GM10266 (cell line): Measurements from ENCODE around the gene ZNF688.

Source experiments
- DNase-seq: peaks from one replicate; pipeline ENCODE4 v3.0.0; 2012; ENCODE audit errors: extremely low spot score
- TF ChIP-seq, protein P1 (sequence below): IDR thresholded peaks from 2 replicates; pipeline ENCODE4 v1.5.1; 2012; ENCODE audit warnings: mild to moderate bottlenecking, low read depth; ENCODE audit not compliant: control insufficient read depth, insufficient read depth; ENCODE audit errors: missing control alignments

The ZNF688 gene

DNA sequence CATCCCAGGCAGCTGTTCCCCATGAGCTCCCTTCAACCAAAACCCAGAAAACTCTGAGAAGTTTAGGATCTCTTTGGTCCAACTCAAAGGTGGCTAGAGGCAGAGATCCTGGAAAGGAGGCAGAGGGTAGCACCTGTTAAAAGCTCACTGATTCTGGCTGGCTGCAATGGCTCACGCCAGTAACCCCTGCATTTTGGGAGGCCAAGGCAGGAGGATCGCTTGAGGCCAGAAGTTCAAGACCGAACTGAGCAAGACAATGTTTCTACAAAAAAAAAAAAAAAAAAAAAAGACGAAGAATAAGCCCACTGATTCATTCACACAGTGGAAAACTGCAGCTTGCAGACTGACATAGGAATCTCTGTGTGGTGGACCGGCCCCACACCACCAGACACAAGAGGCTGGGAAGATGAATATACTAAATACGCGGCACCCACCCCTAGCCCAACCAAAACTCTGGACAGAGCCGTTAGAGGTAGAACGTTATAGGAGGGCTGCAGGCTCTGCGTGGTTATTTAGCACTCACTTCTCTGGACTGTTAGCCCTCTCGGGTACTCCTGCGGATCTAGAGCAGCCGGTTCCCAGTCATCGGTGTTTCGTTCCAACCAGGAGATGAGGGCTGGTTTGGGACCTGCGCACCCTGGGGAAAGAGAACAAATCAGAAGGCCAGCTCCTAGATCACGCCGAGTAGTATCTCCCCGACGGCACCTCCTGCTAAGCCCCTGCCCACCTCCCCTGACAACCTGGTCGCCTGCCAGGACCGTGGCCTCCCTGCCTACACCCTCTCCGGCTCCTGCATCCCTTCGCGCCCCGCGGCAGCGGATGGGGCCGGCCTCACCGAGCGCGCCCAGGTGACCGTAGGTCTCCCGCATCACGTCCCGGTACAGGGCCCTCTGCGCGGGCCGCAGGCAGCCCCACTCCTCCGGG lies 37.8 kb upstream of the ZNF688 start:
- DNase-seq = peak; percentile 67
- TF ChIP-seq, protein P1, sequence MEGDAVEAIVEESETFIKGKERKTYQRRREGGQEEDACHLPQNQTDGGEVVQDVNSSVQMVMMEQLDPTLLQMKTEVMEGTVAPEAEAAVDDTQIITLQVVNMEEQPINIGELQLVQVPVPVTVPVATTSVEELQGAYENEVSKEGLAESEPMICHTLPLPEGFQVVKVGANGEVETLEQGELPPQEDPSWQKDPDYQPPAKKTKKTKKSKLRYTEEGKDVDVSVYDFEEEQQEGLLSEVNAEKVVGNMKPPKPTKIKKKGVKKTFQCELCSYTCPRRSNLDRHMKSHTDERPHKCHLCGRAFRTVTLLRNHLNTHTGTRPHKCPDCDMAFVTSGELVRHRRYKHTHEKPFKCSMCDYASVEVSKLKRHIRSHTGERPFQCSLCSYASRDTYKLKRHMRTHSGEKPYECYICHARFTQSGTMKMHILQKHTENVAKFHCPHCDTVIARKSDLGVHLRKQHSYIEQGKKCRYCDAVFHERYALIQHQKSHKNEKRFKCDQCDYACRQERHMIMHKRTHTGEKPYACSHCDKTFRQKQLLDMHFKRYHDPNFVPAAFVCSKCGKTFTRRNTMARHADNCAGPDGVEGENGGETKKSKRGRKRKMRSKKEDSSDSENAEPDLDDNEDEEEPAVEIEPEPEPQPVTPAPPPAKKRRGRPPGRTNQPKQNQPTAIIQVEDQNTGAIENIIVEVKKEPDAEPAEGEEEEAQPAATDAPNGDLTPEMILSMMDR = no peak

DNA sequence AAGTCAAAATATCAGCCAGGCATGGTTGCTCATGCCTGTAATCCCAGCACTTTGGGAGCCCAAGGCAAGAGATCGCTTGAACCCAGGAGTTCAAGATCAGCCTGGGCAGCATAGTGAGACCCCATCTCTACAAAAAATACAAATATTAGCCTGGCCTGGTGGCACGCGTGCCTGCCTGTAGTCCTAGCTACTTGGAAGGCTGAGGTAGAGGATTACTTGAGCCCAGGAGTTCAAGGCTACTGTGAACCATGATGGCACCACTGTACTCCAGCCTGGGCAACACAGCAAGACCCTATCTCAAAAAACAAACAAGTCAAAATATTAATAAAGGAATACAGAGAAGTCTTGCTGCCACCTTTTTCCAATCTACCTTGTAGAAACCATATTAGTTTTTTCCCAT lies 34.5 kb upstream of the ZNF688 start:
- no peak for DNase-seq
- TF ChIP-seq, protein P1 = no peak

DNA sequence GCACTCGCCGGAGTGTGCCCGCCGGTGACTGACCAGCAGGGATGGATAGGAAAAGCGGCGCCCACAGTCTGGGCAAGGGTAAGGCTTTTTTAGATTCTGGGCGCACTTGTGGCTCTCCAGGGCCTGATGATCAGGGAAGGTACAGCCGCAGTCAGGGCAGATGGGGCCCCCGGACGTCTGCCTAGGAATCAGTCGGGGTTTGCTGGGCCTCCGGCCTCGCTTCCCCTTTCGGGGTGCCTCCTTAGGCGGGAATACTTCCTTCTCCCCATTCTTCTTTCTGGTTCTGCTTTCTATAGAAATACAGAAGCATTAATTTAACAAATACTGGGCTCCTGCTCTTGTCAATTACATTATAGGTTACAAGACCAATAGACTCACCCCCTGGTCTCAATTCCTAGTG lies 33.6 kb upstream of the ZNF688 start:
- TF ChIP-seq, protein P1 = no peak
- no peak for DNase-seq

DNA sequence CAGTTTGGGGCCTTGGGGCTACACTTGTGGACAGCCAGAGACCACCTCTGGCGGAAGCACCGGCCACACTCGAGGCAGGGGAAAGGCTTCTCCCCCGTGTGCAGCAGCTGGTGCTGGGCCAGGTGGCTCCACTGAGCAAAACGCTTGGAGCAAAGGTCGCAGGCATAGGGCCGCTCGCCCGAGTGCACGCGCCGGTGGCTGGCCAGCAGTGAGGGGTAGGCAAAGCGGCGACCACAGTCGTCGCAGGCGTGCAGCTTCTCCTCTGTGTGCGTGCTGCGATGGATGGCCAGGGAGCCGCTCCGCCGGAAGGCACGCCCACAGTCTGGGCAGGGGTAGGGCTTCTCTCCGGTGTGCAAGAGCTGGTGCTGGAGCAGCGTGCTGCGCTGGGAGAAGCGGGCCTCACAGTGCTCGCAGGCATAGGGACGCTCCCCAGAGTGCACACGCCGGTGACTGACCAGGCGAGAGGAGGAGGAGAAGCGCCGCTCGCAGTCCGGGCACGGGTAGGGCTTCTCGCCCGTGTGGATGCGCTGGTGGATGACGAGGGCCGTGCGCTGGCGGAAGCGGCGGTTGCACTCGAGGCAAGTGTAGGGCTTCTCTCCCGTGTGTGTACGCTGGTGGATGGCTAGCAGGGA lies 32.9 kb upstream of the ZNF688 start:
- no peak for DNase-seq
- TF ChIP-seq, protein P1 = no peak

DNA sequence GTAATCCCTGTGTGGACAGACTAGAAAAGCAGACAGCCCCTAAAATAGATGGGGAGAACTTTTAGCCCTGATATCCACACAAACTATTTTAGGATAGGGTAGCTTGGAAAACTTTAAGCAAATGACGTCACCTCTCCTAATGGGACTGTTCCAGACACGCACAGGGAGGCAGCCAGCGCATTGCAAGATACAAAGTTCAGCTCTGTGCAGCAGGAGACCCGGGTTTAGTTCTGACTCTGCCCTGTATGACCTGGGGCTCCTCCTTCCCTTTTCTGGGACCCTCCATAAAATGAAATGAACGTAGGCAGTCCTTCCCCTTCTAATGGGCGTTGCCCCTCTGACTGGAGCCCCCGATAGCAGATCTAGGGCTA lies 32.4 kb upstream of the ZNF688 start:
- TF ChIP-seq, protein P1 = no peak
- no peak for DNase-seq

DNA sequence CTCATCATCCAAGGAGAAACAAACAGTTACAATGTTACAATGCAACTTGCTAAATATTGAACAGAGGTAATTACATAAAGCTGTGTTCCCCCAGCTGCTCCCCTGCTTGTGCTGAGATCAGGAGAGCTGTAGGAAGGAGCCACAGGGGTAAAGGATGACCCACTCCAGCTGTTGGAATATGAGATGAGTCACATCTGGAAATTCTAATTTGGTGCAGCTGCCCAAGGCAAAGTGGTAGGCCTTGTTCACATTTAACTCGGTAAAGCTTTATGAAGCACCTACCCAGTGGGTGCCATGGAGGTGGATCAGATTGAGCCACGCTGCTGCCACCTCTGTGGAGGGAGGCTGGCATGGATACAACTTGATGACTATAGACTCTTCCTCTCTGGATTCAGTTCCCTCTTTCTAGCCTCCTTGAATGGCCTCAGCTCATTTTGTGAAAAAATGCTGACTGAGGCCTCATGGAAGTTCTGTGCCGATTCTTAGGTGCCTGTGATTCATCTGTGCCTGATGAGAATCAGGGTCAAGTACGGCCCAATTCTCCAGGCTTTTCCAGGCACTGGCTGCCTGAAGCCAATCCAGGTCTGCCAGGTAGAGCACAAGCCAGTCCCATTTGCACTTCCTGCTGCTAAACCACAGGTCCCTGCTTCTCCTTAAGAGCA lies 31.2 kb upstream of the ZNF688 start:
- DNase-seq = no peak
- TF ChIP-seq, protein P1 = no peak
